K562 (cell line): ENCODE data around the gene EEPD1. TPM values are rescaled to one million over a fixed set of nuclear protein-coding genes. Genes with fewer than 3 reads are reported as not detected.

Experiments
- ATAC-seq: fragments of 200-7000 bp; cut with Tn5 transposase; 3 replicates; pipeline ENCODE4 v1.9.1; 2020; ENCODE audit warnings: moderate library complexity
- BruUV-seq: library from RNA; stranded (reverse); fragments of 400-500 nt; replicated peaks from 2 replicates; lab custom pipeline; 2021; lab: Mats Ljungman, UMichigan
- CTCF ChIA-PET: fragments of 300-600 bp; formaldehyde crosslinking; extraction: SDS; loops from one replicate; lab custom pipeline; 2021; ENCODE audit warnings: low intra/inter-chr PET ratio; lab: Yijun Ruan, JAX
- POLR2A ChIA-PET: fragments of 300-600, 350-650 bp; sonication (Branson Sonifier 250); formaldehyde crosslinking; extraction: SDS; loops from one replicate; lab custom pipeline; 2021; ENCODE audit warnings: antibody characterized with exemption, inconsistent platforms; lab: Yijun Ruan, JAX
- DNase-seq, 4 experiments: peaks; one replicate each; pipeline versions ENCODE4 v3.0.0 to v3.0.0-alpha.2; 2011 to 2018; ENCODE audit warnings: low spot score in 3 of 4, mixed read lengths in 3 of 4; ENCODE audit errors: extremely low read depth in 1 of 4
- FAIRE-seq: peaks from 2 replicates; lab custom pipeline; 2011; peaks lifted over from hg19 to GRCh38; lab: Jason Lieb, UNC
- H2AFZ ChIP-seq: 2 replicates; pipeline ENCODE4 v1.6.0; 2011; ENCODE audit warnings: low read depth, low read length, control low read depth, inconsistent platforms
- H3K27ac ChIP-seq: fragments of 200-600 bp; 3 replicates; pipeline ENCODE4 v1.8.0; 2011; ENCODE audit warnings: low read depth, mild to moderate bottlenecking, control low read depth, inconsistent platforms, low read length, moderate library complexity, mixed read lengths; ENCODE audit errors: extremely low read depth
- H3K27me3 ChIP-seq, 2 experiments: fragments of 300-600 bp in 1 of 2; 2 replicates in 1 of 2; 3 replicates in 1 of 2; pipeline versions ENCODE4 v1.6.0 to v1.8.0; 2011; ENCODE audit warnings: inconsistent platforms in 2 of 2, low read length in 2 of 2, mild to moderate bottlenecking in 1 of 2, mixed read lengths in 1 of 2, moderate library complexity in 1 of 2; ENCODE audit not compliant: control insufficient read depth in 2 of 2, insufficient read depth in 2 of 2
- H3K36me3 ChIP-seq: fragments of 300-600 bp; 3 replicates; pipeline ENCODE4 v1.8.0; 2011; ENCODE audit warnings: mild to moderate bottlenecking, low read length, inconsistent platforms; ENCODE audit not compliant: control insufficient read depth, insufficient read depth
- H3K4me1 ChIP-seq, 2 experiments: fragments of 200-600 bp in 1 of 2; replicated peaks in 1 of 2; 2 replicates in 1 of 2; 3 replicates in 1 of 2; pipeline versions ENCODE4 v1.5.1 to v1.8.0; 2011; ENCODE audit warnings: inconsistent platforms in 2 of 2, low read length in 2 of 2, mild to moderate bottlenecking in 1 of 2, mixed read lengths in 1 of 2, moderate library complexity in 1 of 2; ENCODE audit not compliant: control insufficient read depth in 2 of 2, insufficient read depth in 2 of 2
- H3K4me2 ChIP-seq: 2 replicates; pipeline ENCODE4 v1.6.1; 2011; ENCODE audit warnings: low read length, control low read depth, inconsistent platforms, mixed read lengths; ENCODE audit not compliant: insufficient read depth
- H3K4me3 ChIP-seq: fragments of 200-600 bp; sonication (generic), shearing (Covaris generic); 2 replicates; pipeline ENCODE4 v1.5.1; 2016; ENCODE audit warnings: control low read depth, inconsistent platforms
- H3K79me2 ChIP-seq: fragments of 200-600 bp; 3 replicates; pipeline ENCODE4 v1.8.0; 2011; ENCODE audit warnings: low read length, inconsistent platforms; ENCODE audit not compliant: control insufficient read depth, insufficient read depth
- H3K9ac ChIP-seq, 2 experiments: 2 replicates each; pipeline versions ENCODE4 v1.6.0 to v1.6.1; 2011; ENCODE audit warnings: low read depth in 2 of 2, low read length in 2 of 2, control low read depth in 1 of 2, inconsistent platforms in 1 of 2, mild to moderate bottlenecking in 1 of 2, mixed read lengths in 1 of 2; ENCODE audit not compliant: insufficient read depth in 1 of 2
- H3K9me1 ChIP-seq: one replicate; pipeline ENCODE4 v1.6.0; 2011; ENCODE audit warnings: inconsistent platforms, mild to moderate bottlenecking, low read length, moderate library complexity; ENCODE audit not compliant: control insufficient read depth, insufficient read depth
- H3K9me3 ChIP-seq: replicated peaks from 2 replicates; pipeline ENCODE4 v1.5.1; 2011; ENCODE audit warnings: low read depth, low read length, inconsistent platforms; ENCODE audit not compliant: control insufficient read depth, insufficient read depth
- H4K20me1 ChIP-seq: replicated peaks from 2 replicates; pipeline ENCODE4 v1.6.1; 2011; ENCODE audit warnings: low read length, inconsistent platforms, mixed read lengths; ENCODE audit not compliant: control insufficient read depth, insufficient read depth
- RUNX1 ChIP-seq: sonication (generic); IDR thresholded peaks from 2 replicates; pipeline ENCODE4 v1.6.1; 2016; ENCODE audit warnings: antibody characterized with exemption, low read depth
- SNRNP70 ChIP-seq: fragments of 200-400 bp; formaldehyde crosslinking; optimal IDR thresholded peaks from 2 replicates; pipeline ENCODE3; 2017; ENCODE audit warnings: low read depth, low read length
- ZNF316 ChIP-seq: fragments of 450-650 bp; IDR thresholded peaks from 2 replicates; pipeline ENCODE4 v1.6.1; 2016
- WGBS: fragments of 100-300 bp; shearing (Covaris generic); methylation state at CpG from one replicate; pipeline ENCODE4 v1.1.6; 2016; ENCODE audit warnings: low coverage, mixed read lengths; ENCODE audit not compliant: insufficient coverage; ENCODE audit errors: missing lambda C conversion rate; 5-methylcytosine and 5-hydroxymethylcytosine counted together
- in situ Hi-C: fragments of 300-500 bp; cut with MboI; formaldehyde crosslinking; loops from 4 replicates; pipeline ENCODE4 v1.15.0; 2018; ENCODE audit warnings: inconsistent platforms, mixed read lengths
- intact Hi-C: fragments of 100-400 bp; cut with micrococcal nuclease; formaldehyde crosslinking; loops from 2 replicates; pipeline ENCODE4 v1.14.2; 2022
- polyA plus RNA-seq, 8 experiments: library from polyadenylated mRNA; depleted of rRNA in 4 of 8; stranded (reverse) in 5 of 8; unstranded in 3 of 8; fragments of >200 nt; fragmentation: Nextera tagmentation in 2 of 8; fragmentation: Illumina TruSeq in 1 of 8; extraction: Ambion mirVana in 2 of 8; extraction: Trizol in 1 of 8; gene quantifications; 2 replicates each; pipeline versions ENCODE4 v1.2.1 to v1.2.3, GENCODE V29; 2011 to 2014; ENCODE audit warnings: inconsistent platforms in 1 of 8, missing spikeins in 1 of 8
- total RNA-seq, 7 experiments: library from RNA; depleted of rRNA in 6 of 7; stranded (reverse); fragments of >200 nt in 6 of 7; fragmentation: Illumina TruSeq in 2 of 7; extraction: Trizol in 2 of 7; gene quantifications; 2 replicates each; pipeline versions ENCODE4 v1.2.1 to v1.2.3, GENCODE V29; 2011 to 2021; ENCODE audit warnings: low replicate concordance in 1 of 7
- TF ChIP-seq, protein P1 (sequence below): sonication (generic); IDR thresholded peaks from 2 replicates; pipeline ENCODE4 v1.6.1; 2016

The EEPD1 gene
- total and polyA plus RNA-seq, 9 of the 15 experiments (the other 6 are each of a cell fraction or from before 2014, with no cell fraction given): 0.01 to 1.5 (median 0.74) TPM; not detected in 1

- 17% methylated on average over 4 of the region's 4 CpGs for WGBS
- BruUV-seq: no TSS peak
Measured at GRCh38 chr7:36165802-36166201, 12.7 kb downstream of the EEPD1 start.

GRCh38 chr7:36167403-36168050 is 14.5 kb downstream of the EEPD1 start:
- CTCF ChIA-PET: no interaction called here
- BruUV-seq: no TSS peak

More at GRCh38 chr7:36165802-36166201, 12.7 kb downstream of the EEPD1 start:
- TF ChIP-seq, protein P1, sequence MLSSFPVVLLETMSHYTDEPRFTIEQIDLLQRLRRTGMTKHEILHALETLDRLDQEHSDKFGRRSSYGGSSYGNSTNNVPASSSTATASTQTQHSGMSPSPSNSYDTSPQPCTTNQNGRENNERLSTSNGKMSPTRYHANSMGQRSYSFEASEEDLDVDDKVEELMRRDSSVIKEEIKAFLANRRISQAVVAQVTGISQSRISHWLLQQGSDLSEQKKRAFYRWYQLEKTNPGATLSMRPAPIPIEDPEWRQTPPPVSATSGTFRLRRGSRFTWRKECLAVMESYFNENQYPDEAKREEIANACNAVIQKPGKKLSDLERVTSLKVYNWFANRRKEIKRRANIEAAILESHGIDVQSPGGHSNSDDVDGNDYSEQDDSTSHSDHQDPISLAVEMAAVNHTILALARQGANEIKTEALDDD: no peak
- TF ChIP-seq ZNF316 (0 out of 2 replicates have a peak, but pooled peaks have one; percentile 6), RUNX1 (no peak)
- ChIA-PET CTCF (no interaction called here), POLR2A (interaction anchor here (1.4 kb wide), 1 partner anchor 10 kb away, joined by 3 read pairs; no protein-coding TSS in a partner anchor)
- Histone ChIP-seq H3K9ac (no peak overlapping the region), H2AFZ (no peak overlapping the region), H3K79me2 (no peaks in the 10 kb centered on the region), H3K4me2 (no peak overlapping the region), H3K36me3 (no peaks in the 10 kb centered on the region), H3K9me3 (no peaks in the 10 kb centered on the region), H3K4me1 (no peaks in the 10 kb centered on the region), H3K4me3 (no peak overlapping the region), H4K20me1 (0 out of 2 replicates have a peak, but pooled peaks cover 2% of the 10 kb centered on the region), H3K27me3 (peaks cover 0 to 2% of the 10 kb centered on the region in 2 experiments; a peak in 1 of 5 replicates), H3K27ac (no peak overlapping the region), H3K9me1 (no peaks in the 10 kb centered on the region)
- no peak for FAIRE-seq
- ATAC-seq: no peak
- intact Hi-C loops (no loop called here), in situ Hi-C loops (no loop called here)
- DNase-seq: no peak

More at GRCh38 chr7:36167403-36168050, 14.5 kb downstream of the EEPD1 start:
- Histone ChIP-seq H3K9me1 (no peaks in the 10 kb centered on the region), H3K36me3 (no peaks in the 10 kb centered on the region), H3K4me2 (no peak overlapping the region), H4K20me1 (no peaks in the 10 kb centered on the region), H2AFZ (no peak overlapping the region), H3K4me1 (no peaks in the 10 kb centered on the region), H3K79me2 (no peaks in the 10 kb centered on the region), H3K9ac (no peak overlapping the region), H3K4me3 (no peak overlapping the region), H3K9me3 (no peaks in the 10 kb centered on the region), H3K27me3 (peaks cover 0 to 2% of the 10 kb centered on the region in 2 experiments; a peak in 1 of 5 replicates), H3K27ac (no peak overlapping the region)
- no peak for DNase-seq
- no peak for ATAC-seq
- in situ Hi-C loops: no loop called here
- POLR2A ChIA-PET: no interaction called here
- 3% methylated on average over 12 of the region's 12 CpGs for WGBS
- TF ChIP-seq SNRNP70: no peak
- intact Hi-C loops: no loop called here
- FAIRE-seq: no peak
